HG02571 (cell line): ENCODE measurements around the gene CALN1.

Experiments
- ATAC-seq: cut with Tn5 transposase; IDR thresholded peaks from one replicate; pipeline ENCODE4 v1.9.1; 2021; ENCODE audit warnings: mild to moderate bottlenecking, moderate library complexity; ENCODE audit not compliant: unreplicated experiment

Gene CALN1

DNA sequence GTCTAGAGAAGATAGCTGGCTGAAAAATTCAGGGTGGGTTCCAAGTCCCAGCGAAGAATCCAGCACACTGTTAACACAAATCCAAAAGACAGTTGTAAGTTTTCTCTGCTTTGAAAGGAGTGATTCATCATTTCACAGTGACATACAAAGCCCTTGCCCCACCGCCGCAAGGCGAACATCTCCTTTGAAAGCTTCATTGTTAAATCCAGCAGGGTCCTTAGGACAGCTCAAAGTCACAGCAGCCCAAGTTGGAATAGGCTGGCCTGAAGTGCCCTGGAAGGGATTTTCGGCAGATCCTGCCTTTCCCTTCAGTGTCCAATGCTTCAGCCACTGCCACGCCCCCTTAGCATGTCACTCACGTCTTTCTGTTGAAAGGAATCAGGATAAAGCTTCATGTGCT lies 526.1 kb downstream of the CALN1 start:
- no peak for ATAC-seq

DNA sequence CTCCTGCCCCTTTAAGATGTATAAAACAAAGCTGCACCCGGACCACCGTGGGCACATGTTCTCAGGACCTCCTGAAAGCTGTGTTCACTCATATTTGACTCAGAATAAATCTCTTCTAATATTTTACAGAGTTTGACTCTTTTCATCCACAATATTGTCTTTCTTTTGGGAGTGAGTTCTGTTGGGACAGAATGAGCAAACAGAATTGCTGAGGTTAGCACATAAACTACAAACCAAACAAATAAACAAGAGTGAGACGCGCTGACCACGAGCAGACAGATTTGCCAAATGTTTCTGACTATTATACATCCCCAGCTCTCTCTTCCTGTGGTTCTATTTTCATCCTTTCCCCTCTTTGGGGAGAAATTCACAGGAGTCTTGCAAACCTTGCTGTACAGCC lies 526.7 kb downstream of the CALN1 start:
- ATAC-seq: no peak

- ATAC-seq: no peak
Measured at GRCh38 chr7:71883415-71883814, 528.7 kb downstream of the CALN1 start.

GRCh38 chr7:71871446-71871845 lies 540.7 kb downstream of the CALN1 start:
- no peak for ATAC-seq

- ATAC-seq: no peak
Measured at GRCh38 chr7:71870812-71871211, 541.3 kb downstream of the CALN1 start.

- ATAC-seq: no peak
Measured at GRCh38 chr7:71868797-71869196, 543.3 kb downstream of the CALN1 start.

GRCh38 chr7:71867626-71868025 lies 544.5 kb downstream of the CALN1 start:
- no peak for ATAC-seq

GRCh38 chr7:71865172-71865571 lies 547.0 kb downstream of the CALN1 start:
- no peak for ATAC-seq

DNA sequence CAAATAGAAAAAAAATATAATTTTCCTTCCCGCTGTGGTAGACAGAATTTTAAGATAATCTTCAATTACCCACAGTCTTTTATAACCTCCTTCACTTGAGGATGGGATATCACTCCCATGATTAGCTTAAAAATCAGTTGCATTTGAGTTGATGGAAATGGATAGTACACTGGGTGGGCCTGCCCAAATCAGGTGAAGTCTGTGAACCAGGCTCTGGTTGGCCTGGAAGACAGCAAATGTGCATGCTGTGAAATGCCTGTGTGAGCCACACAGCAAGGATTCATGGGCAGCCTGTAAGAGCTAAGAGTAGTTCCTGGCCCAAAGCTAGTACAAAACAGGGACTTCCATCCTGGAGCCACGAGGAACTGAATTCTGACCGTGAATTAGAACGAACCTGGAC lies 548.0 kb downstream of the CALN1 start:
- ATAC-seq: no peak

- ATAC-seq: no peak
Measured at GRCh38 chr7:71860572-71860971, 551.6 kb downstream of the CALN1 start.

GRCh38 chr7:71857338-71857737 lies 554.8 kb downstream of the CALN1 start:
- ATAC-seq: no peak

DNA sequence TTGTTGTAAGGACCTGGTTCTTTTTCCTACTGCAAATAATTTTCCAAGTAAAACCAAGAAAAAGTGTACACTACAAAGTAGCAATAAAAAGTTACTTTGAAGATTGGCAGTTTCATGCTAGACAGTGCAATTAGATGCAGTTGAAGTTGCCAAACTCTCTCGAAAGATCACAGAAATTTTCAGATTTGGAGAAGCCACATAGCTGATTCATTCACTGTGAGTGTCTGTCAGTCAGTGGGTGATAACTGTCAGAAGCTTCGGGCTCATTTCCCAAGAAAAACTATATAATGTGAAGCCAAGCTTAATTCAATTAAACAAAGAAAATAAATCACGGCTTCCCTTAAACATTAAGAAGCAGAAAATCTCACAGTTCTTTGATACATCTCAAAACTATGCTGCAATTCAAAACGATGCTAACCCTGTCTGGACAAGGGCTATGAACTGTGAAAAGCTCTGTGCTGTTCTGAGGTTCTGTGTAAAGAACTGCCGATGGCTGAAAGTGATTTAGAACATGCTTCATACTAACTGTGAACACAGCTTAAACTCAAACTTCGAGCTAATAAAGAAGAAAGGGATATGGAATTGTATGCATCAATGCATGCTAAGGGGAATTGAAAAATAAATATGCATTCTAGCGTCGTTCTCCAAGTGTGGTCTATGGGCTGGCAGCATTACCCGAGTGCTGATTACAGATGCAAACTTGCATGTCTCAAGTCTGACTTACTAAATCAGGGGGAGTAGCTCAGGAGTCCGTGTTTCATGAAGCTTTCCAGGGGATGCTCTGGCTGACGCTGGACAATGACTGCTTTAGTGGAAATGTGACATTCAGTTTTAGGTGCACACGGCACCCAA lies 557.4 kb downstream of the CALN1 start:
- ATAC-seq: no peak

- no peak for ATAC-seq
Measured at GRCh38 chr7:71851776-71852498, 560.2 kb downstream of the CALN1 start.

GRCh38 chr7:71846160-71846559 lies 566.0 kb downstream of the CALN1 start:
- ATAC-seq: no peak

DNA sequence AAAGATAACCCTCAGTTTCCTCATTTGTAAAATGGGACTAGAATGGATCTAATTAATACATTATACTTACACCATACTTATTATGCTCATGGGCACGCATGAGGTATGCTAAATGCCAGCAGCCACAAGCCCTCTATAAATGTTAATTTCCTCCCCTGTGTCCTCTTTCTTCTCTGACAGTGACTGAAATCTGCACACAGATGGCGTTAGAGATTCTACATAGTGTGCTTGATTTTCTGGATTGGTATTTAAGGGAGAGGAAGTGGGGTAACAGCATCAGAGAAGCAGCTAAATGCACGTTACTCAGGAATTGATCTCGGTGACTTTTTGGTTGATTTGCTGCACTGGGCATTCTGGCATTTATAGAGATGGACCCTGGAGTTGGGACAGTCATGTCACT lies 568.5 kb downstream of the CALN1 start:
- ATAC-seq: no peak

DNA sequence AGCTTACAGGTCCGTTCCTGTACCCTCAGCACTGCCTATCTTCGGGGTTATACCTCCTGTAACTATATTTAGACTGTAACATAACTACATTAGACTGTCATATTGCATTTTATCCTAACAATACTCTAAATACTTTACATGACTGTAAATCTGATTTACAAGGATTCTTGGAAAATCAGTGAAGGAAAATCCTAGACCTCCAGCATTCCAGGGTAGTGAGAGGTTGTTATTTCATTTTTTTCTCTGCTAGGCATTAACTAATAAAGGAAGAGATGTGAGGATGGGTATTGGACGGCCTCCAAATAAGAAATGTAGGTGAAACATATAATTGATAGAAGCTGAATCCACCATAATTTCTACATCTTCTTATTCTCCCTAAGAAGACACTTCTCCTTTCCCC lies 569.4 kb downstream of the CALN1 start:
- ATAC-seq: no peak

- ATAC-seq: no peak
Measured at GRCh38 chr7:71842381-71842780, 569.8 kb downstream of the CALN1 start.

- no peak for ATAC-seq
Measured at GRCh38 chr7:71835056-71835455, 577.1 kb downstream of the CALN1 start.

GRCh38 chr7:71829515-71829914 lies 582.6 kb downstream of the CALN1 start:
- no peak for ATAC-seq

DNA sequence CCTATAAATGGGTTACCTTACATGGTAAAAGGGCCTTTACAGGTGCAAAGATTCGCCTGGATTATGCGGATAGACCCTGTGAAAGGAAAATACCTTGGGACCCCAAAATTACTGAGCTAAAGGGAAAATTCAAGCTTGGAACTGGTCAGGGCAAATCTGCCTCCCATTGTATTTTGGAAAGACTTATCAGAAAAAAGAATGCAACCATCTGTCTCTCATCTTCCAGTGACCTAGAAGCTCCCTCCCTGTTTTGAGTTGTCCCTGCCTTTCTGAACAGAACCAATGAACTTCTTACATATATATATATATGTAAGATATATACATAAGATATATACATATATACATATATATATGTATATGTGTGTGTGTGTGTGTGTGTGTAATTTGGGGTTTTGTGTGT lies 583.8 kb downstream of the CALN1 start:
- no peak for ATAC-seq

DNA sequence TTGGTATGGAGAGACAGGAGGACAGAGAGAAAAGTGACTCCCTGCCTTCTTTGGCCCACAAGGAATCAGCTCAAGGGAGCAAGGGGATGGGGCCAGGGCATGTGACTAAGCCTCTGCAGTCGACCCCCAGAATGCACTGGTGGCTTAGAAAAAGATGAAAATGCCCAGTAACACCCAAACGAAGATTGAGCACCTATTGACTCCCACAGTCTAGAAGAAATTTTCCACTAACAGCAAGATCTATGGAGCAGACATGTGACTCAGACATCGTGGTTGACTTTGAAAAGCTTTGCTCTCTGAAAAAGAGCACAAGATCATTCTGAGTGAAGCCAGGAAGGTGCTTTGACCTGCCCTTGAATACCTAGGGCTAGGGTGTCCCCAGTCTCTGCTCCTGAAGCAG lies 586.0 kb downstream of the CALN1 start:
- no peak for ATAC-seq

DNA sequence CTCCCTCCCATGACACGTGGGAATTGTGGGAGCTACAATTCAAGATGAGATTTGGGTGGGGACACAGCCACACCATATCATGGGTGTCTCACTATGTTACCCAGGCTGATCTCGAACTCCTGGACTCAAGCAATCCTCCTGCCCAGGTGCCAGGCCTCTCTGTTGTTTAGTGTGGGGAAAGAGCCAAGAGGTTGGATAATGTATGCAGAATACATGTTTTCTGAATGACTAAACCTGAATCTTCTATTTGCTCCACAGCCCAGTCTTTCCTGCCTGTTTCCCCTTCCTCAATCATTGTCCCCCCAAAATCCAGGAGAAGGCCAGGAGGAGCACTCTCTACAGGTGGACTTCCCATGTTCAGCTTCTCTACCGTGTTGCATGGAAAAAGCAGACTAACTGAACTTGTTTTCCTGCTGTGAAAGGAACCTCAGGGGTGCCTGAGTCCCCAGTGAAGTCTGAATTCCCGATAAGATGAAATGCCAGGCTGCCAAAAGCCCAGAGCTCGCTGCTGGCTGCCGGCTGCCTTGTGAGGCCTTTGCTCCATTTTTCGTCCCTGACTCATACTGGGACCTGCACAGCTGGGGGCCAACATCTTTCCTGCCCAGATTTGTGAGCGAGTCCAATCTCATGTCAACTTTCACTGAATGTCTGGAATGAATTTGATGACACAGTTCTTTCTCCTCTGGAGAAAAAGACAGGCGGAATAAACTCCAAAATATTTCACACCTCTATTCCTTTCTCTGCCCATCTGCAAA lies 588.0 kb downstream of the CALN1 start:
- ATAC-seq: no peak
